ENCODE measurements around the gene CCND2. TPM values are rescaled to one million over a fixed set of nuclear protein-coding genes. Genes with fewer than 3 reads are reported as not detected.

Gene CCND2
- total and polyA plus RNA-seq, 9 of the 15 experiments (the other 6 are each of a cell fraction or from before 2014, with no cell fraction given) = 13.6 to 99.3 (median 39.6) TPM

DNA sequence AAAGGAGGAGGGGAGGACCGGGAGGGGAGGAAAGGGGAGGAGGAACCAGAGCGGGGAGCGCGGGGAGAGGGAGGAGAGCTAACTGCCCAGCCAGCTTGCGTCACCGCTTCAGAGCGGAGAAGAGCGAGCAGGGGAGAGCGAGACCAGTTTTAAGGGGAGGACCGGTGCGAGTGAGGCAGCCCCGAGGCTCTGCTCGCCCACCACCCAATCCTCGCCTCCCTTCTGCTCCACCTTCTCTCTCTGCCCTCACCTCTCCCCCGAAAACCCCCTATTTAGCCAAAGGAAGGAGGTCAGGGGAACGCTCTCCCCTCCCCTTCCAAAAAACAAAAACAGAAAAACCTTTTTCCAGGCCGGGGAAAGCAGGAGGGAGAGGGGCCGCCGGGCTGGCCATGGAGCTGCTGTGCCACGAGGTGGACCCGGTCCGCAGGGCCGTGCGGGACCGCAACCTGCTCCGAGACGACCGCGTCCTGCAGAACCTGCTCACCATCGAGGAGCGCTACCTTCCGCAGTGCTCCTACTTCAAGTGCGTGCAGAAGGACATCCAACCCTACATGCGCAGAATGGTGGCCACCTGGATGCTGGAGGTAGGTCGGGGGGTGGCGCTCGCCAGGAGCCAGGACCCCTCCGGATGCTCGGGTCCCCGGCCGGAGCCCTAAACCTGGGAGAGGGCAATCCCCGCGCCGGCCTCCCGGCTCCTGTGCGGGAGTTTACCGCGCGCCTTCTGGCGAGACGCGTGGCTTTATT lies at the start of gene CCND2 (continued):
- TF ChIP-seq CEBPG (CRISPR knock-in tag; IDR thresholded peaks at IDR 0.05) (peak; percentile 72), CEBPG (tag; conservative IDR thresholded peaks at IDR 0.05 in 1 of 2, IDR thresholded peaks at IDR 0.05 in 1 of 2) (peak; percentile 54 to 61; a peak in 3 of 4 replicates), ZBTB1 (CRISPR knock-in tag; IDR thresholded peaks at IDR 0.05; ENCODE audit: borderline replicate concordance, low read depth) (0 out of 2 replicates have a peak, but pooled peaks have one; percentile 25), POLR2G (IDR thresholded peaks at IDR 0.05; ENCODE audit: low read depth, low read length) (peak; percentile 83), NRF1 (conservative IDR thresholded peaks at IDR 0.05 in 1 of 2, IDR thresholded peaks at IDR 0.05 in 1 of 2) (peak in 1 of 2 experiments; percentile 23; a peak in 2 of 4 replicates), TCF7 (IDR thresholded peaks at IDR 0.05; ENCODE audit: borderline replicate concordance) (peak; percentile 57; the same call in 1 of the 2 replicates), CREM (IDR thresholded peaks at IDR 0.05; ENCODE audit: low read depth) (peak; percentile 73), SMARCC2 (IDR thresholded peaks at IDR 0.05; ENCODE audit: low read depth) (no peak), MTA3 (IDR thresholded peaks at IDR 0.05; ENCODE audit: borderline replicate concordance) (peak; percentile 36; the same call in 1 of the 2 replicates), ARNT (IDR thresholded peaks at IDR 0.05) (no peak), IFI16 (CRISPR knock-in tag; IDR thresholded peaks at IDR 0.05) (no peak), TOE1 (IDR thresholded peaks at IDR 0.05; ENCODE audit: borderline replicate concordance) (peak; percentile 29; the same call in 1 of the 2 replicates), TOE1 (CRISPR knock-in tag; IDR thresholded peaks at IDR 0.05; ENCODE audit: borderline replicate concordance, low read depth) (no peak), POLR2AphosphoS5 (IDR thresholded peaks at IDR 0.05; ENCODE audit: control insufficient read depth, insufficient read depth, low read depth, low read length) (peak; percentile 76), RAD21 (CRISPR knock-in tag; conservative IDR thresholded peaks at IDR 0.05 in 1 of 2, IDR thresholded peaks at IDR 0.05 in 1 of 2) (no peak), TAF9B (IDR thresholded peaks at IDR 0.05; ENCODE audit: partially characterized antibody) (peak; percentile 65), CBX2 (IDR thresholded peaks at IDR 0.05; ENCODE audit: insufficient read depth, low read length, poor library complexity, severe bottlenecking) (no peak), POLR2A (conservative IDR thresholded peaks at IDR 0.05) (peak; percentile 92), MYC (IDR thresholded peaks at IDR 0.05; ENCODE audit: low read depth, low read length) (peak; percentile 10; the same call in 1 of the 2 replicates), MYC (CRISPR knock-in tag; IDR thresholded peaks at IDR 0.05; ENCODE audit: borderline replicate concordance, low read depth) (no peak), SRF (CRISPR knock-in tag; IDR thresholded peaks at IDR 0.05) (0 out of 4 replicates have a peak, but pooled peaks of 1 of the 2 experiments have one; percentile 19)
- TF ChIP-seq, protein P1, sequence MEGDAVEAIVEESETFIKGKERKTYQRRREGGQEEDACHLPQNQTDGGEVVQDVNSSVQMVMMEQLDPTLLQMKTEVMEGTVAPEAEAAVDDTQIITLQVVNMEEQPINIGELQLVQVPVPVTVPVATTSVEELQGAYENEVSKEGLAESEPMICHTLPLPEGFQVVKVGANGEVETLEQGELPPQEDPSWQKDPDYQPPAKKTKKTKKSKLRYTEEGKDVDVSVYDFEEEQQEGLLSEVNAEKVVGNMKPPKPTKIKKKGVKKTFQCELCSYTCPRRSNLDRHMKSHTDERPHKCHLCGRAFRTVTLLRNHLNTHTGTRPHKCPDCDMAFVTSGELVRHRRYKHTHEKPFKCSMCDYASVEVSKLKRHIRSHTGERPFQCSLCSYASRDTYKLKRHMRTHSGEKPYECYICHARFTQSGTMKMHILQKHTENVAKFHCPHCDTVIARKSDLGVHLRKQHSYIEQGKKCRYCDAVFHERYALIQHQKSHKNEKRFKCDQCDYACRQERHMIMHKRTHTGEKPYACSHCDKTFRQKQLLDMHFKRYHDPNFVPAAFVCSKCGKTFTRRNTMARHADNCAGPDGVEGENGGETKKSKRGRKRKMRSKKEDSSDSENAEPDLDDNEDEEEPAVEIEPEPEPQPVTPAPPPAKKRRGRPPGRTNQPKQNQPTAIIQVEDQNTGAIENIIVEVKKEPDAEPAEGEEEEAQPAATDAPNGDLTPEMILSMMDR (IDR thresholded peaks at IDR 0.05 in 2 of 3, conservative IDR thresholded peaks at IDR 0.05 in 1 of 3; ENCODE audit: insufficient read depth in 2 of 3, low read depth in 1 of 3, low read length in 3 of 3) = no peak
- TF ChIP-seq, protein P2, sequence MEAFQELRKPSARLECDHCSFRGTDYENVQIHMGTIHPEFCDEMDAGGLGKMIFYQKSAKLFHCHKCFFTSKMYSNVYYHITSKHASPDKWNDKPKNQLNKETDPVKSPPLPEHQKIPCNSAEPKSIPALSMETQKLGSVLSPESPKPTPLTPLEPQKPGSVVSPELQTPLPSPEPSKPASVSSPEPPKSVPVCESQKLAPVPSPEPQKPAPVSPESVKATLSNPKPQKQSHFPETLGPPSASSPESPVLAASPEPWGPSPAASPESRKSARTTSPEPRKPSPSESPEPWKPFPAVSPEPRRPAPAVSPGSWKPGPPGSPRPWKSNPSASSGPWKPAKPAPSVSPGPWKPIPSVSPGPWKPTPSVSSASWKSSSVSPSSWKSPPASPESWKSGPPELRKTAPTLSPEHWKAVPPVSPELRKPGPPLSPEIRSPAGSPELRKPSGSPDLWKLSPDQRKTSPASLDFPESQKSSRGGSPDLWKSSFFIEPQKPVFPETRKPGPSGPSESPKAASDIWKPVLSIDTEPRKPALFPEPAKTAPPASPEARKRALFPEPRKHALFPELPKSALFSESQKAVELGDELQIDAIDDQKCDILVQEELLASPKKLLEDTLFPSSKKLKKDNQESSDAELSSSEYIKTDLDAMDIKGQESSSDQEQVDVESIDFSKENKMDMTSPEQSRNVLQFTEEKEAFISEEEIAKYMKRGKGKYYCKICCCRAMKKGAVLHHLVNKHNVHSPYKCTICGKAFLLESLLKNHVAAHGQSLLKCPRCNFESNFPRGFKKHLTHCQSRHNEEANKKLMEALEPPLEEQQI (IDR thresholded peaks at IDR 0.05) = no peak

Data from K562 (cell line).